ENCODE results near the gene DDX24.

DDX24 gene

GRCh38 chr14:94114589-94115057, 33.6 kb upstream of the DDX24 start:
- ATAC-seq, result no peak

- no peak for ATAC-seq
These were observed 33.0 kb upstream of the DDX24 start for GRCh38 chr14:94113908-94114588.

GRCh38 chr14:94113490-94113889, 32.5 kb upstream of the DDX24 start:
- no peak for ATAC-seq

GRCh38 chr14:94113073-94113472, 32.1 kb upstream of the DDX24 start:
- no peak for ATAC-seq

GRCh38 chr14:94112513-94113063, 31.6 kb upstream of the DDX24 start:
- ATAC-seq, result no peak

DNA sequence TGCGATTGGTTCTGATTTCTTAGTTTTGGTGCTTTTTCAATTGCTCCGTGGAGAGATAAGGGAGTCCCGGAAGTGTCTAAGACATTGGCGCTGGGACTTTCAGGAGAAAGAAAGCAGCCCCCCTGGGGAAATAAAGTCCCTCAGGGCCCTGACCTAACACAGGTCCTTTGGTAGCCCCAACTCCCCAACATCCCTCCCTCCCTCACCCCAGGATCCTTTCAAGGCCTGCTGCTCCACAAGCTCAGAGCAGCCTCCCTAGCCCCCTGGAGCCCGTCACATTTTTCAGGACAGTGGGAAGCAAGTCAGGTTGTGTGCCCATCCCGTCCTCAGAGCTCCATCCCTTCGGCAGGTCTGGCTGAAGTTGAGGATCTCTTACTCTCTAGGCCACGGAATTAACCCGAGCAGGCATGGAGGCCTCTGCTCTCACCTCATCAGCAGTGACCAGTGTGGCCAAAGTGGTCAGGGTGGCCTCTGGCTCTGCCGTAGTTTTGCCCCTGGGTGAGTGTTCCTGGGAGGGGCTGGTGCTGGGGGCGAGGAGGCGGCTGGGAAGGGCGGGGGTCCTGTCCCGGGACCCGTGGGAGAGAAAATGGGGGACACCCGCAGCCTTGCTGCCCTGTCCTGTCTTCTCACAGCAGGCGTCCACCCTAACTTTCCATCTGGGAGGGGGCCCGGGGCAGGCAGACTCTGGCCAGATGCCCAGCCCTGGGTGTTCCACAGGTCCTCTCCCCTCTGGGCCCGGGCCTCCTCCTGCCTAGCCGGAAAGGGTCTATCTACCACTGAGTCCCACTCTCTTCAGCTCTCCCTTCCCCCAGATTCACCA, 30.5 kb upstream of the DDX24 start:
- ATAC-seq, result no peak

DNA sequence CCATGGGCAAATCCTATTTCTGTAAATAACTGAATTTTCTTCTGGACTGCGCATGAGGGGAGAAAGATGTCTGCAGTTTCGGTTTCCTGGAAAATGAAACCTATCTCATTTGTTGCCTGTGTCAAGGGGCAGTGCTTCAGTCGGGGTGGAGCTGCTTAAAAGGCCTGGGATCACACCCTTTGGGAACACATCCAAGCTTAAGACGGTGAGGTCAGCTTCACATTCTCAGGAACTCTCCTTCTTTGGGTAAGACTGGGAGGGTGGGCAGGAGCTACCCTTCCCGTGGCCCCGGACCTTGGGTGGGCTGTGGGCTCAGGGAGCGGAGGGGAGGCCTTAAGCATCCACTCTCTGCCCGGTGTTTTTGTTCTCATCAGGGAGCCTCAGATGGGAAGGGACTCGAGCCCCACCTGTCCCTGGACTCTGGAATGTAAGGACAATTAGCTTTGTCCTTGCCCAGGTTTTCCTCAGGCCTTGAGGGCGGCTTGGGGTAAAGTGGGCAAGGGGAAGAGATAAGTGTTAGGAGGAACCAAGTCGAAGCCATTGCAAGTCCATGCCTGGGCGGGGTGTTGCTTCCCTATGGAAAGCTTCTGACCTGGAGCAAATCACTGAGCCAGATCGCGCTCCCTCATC, 29.7 kb upstream of the DDX24 start, which contains the start of gene IFI27:
IFI27 (plus strand) TSS at position 185 of the 630 bp plus-strand sequence.
- no peak for ATAC-seq

DNA sequence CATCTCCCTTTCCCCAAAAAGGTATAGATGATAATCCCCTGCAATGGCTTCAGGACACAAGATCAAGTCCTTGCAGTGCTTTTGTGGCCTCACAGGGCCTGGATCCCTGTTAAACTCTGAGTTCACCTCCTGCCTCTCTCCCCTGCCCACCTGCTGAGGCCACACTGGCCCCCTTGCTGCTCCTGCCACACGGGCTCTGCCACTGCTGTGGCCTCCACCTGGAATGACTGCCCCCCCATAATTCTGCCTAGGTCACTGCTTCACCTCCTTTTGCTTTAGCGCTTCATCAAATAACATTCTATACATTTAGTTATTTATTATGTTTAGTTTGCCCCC, 28.9 kb upstream of the DDX24 start:
- no peak for ATAC-seq

DNA sequence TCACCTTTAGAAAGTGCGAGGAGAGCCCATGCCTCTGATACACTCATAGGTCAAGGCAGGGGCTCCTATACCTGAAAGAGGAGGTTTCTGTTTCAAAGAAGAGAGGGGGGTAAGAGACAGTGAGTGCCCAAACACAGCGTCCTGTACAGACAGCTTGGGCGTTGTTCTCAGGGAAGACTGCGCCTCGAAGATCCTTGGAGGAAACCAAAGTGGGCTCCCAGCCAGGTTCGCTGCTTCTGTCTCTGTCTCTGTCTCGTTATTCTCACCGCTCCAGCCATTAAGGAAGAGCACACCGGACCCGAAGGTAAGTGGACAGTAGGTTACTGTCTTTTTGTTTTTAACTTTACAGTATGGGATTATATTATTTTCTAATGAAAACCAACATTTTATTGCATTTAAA, 23.7 kb upstream of the DDX24 start:
- ATAC-seq, result no peak

GRCh38 chr14:94103554-94104150, 22.6 kb upstream of the DDX24 start:
- no peak for ATAC-seq

DNA sequence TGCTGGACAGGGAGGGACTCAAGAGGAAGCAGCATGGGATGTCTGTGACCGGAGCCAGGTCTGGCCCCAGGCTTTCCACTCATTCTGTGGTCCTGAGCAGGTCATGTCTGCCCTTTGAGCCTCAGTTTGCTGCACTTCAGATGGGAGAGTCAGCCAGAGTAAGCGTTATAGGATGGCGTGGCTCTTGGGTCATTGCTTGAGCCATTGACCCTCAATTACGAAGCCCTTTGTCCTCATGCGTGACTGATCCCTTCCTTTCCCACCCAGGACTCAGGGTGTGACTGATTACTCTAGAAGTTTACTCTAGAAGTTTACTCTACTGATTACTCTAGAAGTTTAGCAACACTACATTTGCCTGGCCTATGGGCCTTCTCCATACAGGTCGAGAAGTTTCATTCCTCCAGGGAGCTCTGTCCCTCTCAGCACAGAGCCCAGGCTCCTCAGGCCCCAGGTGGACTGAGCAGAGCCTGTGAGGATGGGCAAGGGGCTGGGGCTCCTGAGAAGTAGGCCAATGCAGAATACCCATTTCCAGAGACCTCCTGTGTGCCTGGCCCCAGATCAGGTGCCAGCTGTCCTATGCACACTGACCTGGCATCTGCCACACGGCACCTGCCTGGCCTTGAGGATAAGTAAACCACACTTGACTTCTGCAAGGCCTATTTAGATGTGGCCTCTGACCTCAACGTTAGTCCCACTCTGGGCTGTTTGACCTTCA, 21.9 kb upstream of the DDX24 start:
- no peak for ATAC-seq

DNA sequence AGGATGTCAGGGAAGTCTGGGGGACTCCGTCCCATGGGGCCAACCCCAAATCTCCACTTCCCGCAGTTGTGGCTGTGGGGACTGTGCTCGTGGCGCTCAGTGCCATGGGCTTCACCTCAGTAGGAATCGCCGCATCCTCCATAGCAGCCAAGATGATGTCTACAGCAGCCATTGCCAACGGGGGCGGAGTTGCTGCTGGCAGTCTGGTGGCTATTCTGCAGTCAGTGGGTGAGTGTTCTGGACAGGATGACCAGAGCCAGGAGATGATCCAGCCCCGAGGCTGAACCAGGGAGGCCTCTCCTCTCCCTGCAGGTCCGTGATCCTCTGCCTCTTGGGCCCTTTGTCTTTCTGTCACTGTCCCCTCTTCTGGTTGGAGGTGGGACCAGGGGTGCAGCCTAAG, 20.7 kb upstream of the DDX24 start:
- ATAC-seq, result no peak

DNA sequence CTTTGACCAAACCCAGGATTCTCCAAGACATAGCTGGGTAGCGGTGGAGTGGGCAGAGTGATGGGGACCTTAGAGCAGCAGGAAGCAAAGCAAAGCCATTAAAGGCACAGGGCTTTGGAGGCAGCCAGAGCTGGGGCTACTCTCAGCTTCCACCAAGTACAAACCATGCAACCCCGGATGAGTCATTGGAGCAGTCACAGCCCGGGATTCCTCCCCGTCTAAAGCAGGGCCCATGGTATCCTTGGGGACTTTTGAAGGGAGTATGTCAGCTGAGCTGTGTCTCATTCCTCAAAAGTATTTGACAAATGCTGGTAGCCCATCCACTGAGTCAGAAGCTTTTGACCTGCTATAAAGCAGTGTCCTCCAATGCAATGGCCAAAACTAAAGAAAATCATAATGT, 19.8 kb upstream of the DDX24 start:
- ATAC-seq, result no peak

GRCh38 chr14:94099006-94099405, 18.0 kb upstream of the DDX24 start:
- ATAC-seq, result no peak

DNA sequence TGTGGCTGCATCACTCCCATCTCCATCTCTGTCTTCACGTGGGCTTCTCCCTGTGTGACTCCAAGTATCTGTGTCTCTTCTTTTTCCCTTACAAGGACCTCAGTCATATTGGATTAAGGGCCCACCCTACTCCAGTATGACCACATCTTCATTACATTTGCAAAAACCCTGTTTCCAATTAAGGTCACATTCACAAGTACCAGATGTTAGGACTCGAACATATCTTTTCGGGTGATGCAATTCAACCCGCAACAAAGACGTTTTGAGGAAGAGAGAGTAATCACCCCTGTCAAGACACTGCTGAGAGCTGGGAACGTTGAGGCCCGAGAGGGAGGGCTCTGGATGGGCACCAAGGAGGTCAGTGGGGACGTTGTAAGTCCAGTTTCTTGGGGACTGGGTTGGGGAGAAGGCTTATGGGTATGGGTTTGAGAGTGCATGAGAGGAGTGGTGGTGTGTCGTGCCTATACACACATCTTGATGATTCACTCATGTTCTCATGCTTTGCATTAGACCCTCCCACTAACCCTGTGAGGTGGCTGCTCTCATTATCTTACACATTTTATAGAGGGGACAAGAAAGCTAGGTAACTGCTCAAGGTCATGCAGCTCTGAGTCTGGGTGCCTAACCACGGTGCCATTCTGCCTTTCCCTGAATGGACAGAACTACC, 17.5 kb upstream of the DDX24 start:
- ATAC-seq, result no peak

DNA sequence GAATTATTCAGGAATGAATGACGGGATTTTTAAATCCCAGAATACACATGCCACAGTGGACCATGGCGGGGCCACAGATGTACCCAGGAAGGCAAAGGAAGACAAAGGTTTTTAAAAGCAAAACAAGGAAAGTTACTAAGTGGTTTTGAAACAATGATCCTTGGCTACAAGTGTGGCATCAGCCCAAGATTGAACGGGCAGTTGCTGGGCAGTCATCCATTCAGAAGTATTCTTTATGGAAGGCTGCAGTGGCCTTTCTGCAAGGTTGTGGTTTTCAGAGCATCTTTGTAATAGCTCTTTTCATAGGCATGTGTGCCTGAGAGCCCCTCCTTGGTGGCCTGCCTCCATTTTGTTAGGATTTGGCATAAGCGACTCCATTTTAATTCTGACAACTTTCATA, 16.1 kb upstream of the DDX24 start:
- no peak for ATAC-seq

GRCh38 chr14:94093418-94093817, 12.4 kb upstream of the DDX24 start:
- no peak for ATAC-seq

GRCh38 chr14:94089479-94089878, 8.5 kb upstream of the DDX24 start:
- ATAC-seq, result no peak

DNA sequence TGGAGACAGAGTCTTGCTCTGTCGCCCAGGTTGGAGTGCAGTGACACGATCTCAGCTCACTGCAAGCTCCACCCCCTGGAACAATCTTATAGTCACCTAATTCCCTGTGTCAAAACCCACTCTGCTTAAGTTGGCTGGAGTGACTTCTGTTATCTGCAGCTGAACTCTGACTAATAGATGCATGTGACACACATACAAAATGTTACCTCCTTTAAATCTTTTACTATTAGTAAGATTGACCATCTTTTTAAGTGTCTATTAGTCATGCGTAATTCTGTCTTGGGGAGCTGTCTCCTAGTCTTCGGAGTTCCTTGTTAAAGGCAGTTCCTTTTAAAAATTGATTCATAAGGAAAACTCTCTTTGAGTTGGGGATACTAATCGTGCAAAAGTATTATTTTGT, 7.5 kb upstream of the DDX24 start:
- no peak for ATAC-seq

GRCh38 chr14:94087891-94088290, 6.9 kb upstream of the DDX24 start:
- ATAC-seq, result no peak

DNA sequence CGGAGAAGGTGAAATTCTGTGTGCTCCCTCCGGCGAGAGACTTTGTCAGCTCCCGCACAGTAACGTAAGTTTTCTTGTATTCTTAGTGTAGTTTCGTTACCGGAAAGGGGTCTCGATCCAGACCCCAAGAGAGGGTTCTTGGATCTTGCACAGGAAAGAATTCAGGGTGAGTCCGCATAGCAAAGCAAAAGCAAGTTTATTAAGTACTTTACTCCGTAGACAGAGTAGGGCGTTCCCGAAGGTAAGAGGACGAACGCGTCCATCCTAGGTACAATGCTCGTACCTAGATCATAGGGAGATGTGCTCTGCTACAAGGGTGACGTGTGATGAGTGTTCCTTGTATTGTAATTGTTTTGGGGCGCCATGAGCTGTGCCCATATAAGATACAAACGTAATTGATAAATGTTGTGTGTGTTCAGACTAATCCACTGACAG, 401 bp upstream of the DDX24 start:
- ATAC-seq, result peak; percentile 22 to 29
